Neural cell (in vitro differentiated cells): ENCODE results near the gene CEP85L.

Experiments used
- CTCF ChIP-seq: fragments of 450-650 bp; IDR thresholded peaks from 2 replicates; pipeline ENCODE4 v1.5.1; 2014; ENCODE audit warnings: antibody characterized with exemption, mild to moderate bottlenecking, moderate library complexity; ENCODE audit not compliant: poor library complexity, severe bottlenecking
- EP300 ChIP-seq: fragments of 450-650 bp; conservative IDR thresholded peaks from 2 replicates; pipeline ENCODE4 v1.6.1; 2014; ENCODE audit warnings: antibody characterized with exemption, mild to moderate bottlenecking, moderate library complexity; ENCODE audit not compliant: poor library complexity, severe bottlenecking
- EZH2 ChIP-seq: fragments of 200-600, 300-800 bp; shearing (Covaris generic), sonication (generic); IDR thresholded peaks from 2 replicates; pipeline ENCODE4 v1.6.1; 2014; ENCODE audit warnings: antibody characterized with exemption, low read length, borderline replicate concordance, mild to moderate bottlenecking; ENCODE audit not compliant: insufficient read depth, poor library complexity, severe bottlenecking
- POLR2AphosphoS5 ChIP-seq: IDR thresholded peaks from 2 replicates; pipeline ENCODE4 v1.6.1; 2012
- SMC3 ChIP-seq: fragments of 450-650 bp; conservative IDR thresholded peaks from 2 replicates; pipeline ENCODE4 v1.6.1; 2014; ENCODE audit warnings: antibody characterized with exemption, mild to moderate bottlenecking, moderate library complexity; ENCODE audit not compliant: poor library complexity

GRCh38 chr6:118502169-118502568, 149.2 kb downstream of the CEP85L start:
- TF ChIP-seq CTCF (no peak), EP300 (no peak), POLR2AphosphoS5 (no peak), SMC3 (no peak), EZH2 (no peak)
